GM19193 (cell line): Measurements from ENCODE around the gene ST8SIA4.

Source experiments
- POLR2A ChIP-seq: IDR thresholded peaks from 4 replicates; pipeline ENCODE4 v1.6.1; 2011; ENCODE audit not compliant: insufficient read depth, insufficient read length; ENCODE audit errors: extremely low read depth

Gene ST8SIA4

GRCh38 chr5:100821751-100822150 is 81.3 kb downstream of the ST8SIA4 start:
- no peak for TF ChIP-seq POLR2A

DNA sequence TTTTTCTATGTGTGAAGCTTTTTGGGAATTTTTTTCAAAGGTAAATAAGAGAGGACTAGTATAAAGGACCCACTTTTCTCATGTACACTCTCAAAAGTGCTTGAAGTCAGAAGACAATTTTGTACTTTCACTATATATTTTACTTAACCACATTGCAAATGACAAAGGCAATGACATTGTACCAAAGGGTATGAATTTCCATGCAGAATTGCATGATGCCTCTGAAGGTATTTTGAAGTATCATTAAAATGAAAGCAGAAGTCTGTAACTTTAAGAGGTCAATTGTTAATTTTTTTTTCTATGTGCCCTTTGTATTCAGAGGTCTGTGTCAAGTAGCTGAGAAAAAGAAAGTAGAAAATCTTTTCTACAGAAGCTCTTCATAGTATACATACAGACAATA is 84.7 kb downstream of the ST8SIA4 start:
- TF ChIP-seq POLR2A: no peak

DNA sequence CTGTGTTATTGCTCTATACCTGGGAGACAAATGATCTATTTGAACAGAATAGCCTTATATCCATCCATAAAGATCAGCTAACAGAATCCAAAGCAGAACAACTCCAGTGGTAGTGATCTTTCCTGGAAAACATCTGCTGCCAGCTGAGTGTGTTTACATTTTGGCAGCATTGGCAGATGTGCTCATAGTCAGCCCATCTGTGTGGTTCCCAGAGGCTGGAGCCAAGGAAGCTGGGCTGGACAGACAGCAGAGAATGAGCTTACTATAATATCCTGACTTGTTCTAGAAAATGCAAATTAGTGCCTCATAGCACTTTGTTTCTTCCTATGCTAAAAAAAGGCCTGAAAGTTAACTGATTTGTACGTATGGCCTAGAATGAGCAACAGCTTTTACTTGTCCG is 99.7 kb downstream of the ST8SIA4 start:
- no peak for TF ChIP-seq POLR2A

- no peak for TF ChIP-seq POLR2A
These were observed 100.9 kb downstream of the ST8SIA4 start for GRCh38 chr5:100802208-100802607.

- TF ChIP-seq POLR2A: no peak
These were observed 102.5 kb downstream of the ST8SIA4 start for GRCh38 chr5:100800562-100800961.

DNA sequence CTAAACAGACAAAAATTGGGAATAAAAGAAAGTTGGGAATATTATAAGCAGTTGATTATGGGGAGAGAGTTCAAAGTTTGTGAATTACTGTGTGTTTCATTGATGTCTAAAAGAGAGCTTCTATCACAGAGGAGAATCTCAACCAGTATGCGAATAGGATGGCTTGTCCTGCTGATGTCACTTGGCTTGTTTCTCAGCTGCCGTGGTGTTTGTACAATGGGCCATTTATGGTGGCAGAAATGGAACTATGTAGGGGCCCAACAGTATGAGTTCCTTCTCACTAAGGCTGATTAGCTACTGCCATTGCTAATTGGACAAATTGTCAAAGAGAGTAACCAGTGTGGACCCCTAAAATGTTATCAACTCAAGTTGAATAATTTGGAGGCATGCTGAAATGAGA is 103.9 kb downstream of the ST8SIA4 start:
- no peak for TF ChIP-seq POLR2A

DNA sequence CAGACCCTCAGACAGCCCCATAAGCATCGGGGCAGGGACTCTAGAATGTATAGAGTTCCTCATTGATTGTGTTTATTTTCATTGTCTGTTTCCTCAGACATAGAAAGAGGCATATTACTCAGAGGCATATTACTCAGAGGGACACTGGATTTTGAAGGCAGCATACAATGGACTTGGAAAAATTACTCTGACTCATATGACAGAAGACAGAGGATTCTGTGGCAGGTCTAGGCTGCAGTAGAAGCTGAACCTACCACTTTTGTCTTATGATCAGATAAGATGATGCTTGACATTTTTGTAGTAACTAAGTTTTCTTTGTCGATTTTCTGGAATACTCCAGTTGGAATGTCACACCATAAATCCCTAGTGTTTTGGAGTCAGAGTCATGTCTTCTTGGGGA is 105.2 kb downstream of the ST8SIA4 start:
- TF ChIP-seq POLR2A: no peak

DNA sequence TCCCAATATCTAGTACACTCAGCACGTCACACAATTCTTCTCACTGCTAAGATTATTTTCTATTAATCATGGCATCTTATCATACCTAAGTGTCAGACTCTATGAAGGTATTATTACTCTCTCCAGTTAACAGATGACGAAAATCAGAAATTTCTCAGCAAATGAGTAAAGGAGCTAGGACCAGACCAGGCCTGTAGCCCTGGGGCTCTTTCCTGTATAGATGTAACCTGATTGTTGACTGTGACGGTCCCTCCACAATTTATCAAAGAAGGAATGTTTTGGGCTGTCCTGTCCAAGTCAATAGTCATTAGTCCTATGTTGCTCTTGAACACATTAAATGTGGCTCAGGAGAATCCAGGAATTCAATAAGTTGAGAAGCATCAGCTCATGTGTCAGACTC is 106.2 kb downstream of the ST8SIA4 start:
- no peak for TF ChIP-seq POLR2A

GRCh38 chr5:100794844-100795243 is 108.2 kb downstream of the ST8SIA4 start:
- no peak for TF ChIP-seq POLR2A

DNA sequence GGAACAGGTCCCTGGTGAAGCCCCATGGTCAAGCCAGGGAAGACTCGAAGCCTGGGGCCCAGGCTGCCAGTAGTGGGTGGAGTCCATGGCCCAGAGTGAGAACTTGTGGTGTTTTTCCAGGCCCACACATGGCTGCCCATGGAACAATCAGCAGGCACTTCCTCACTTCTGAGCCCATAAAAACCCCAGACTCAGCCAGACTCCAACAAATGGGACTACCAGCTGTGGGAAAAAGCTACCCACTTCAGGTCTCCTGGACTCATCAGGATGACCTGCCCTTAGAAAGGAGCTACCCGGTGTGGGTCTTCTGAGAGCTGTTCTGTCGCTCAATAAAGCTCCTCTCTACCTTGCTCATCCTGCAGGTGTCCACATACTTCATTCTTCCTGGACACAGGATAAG is 108.9 kb downstream of the ST8SIA4 start:
- no peak for TF ChIP-seq POLR2A

- no peak for TF ChIP-seq POLR2A
These were observed 110.3 kb downstream of the ST8SIA4 start for GRCh38 chr5:100792781-100793180.

GRCh38 chr5:100791391-100791790 is 111.7 kb downstream of the ST8SIA4 start:
- TF ChIP-seq POLR2A: no peak

GRCh38 chr5:100790951-100791350 is 112.1 kb downstream of the ST8SIA4 start:
- no peak for TF ChIP-seq POLR2A

DNA sequence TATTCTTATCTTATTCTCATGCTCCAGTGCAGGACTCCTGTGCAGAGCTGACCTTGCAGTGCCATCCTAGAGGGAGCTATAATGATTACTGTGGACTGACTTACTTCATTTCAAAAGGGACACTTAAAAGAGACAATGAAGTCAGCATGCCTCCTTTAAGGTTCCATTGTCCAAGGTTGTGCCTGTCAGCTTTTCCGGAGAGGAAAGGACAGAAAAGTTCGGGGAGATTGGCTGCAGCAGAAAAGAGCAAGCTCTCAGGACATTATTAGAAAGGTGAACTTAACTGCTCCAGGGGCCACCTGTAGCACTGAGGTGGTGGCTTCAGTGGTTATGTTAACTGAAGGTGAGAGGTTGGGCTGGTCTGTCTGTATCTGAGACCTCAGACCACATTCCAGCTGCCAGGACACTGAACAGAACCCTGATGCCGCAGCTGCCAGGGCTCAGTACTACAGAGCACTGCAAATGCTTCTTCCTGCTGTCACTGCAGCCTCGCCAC is 112.9 kb downstream of the ST8SIA4 start:
- no peak for TF ChIP-seq POLR2A

DNA sequence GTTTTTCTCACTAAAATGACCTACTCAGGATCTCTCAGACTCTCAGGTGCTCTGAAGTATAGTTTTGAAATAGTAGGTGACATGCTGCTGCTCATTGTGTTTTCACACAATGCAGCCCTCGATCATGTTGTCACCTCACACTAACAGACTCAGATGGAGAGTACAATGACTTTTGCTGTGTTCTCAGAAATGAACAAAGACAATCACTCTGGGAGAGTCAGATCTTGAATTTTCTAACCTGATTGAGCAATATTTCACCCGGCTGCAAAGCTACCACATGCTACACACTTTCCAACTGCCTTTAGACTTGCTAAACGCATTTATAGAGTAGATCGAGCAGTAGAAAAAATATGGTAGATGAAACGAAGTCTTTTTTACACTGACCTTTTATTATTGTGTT is 113.4 kb downstream of the ST8SIA4 start:
- TF ChIP-seq POLR2A: no peak

DNA sequence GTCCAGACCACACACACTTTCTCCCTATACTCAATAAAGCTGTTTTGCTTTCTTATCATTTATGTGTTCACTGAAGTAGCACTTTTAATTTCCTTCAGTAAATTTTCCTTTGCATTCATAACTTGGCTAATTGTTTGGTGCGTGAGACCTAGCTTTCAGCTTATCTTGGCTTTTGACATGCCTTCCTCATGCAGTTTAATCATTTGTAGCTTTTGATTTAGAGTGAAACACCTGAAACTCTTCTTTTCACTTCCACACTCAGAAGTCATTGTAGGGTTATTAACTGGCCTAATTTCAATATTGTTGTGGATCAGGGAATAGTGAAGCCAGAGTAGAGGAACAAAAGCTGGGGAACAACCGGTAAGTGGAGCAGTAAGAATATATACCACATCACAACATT is 114.7 kb downstream of the ST8SIA4 start:
- no peak for TF ChIP-seq POLR2A

DNA sequence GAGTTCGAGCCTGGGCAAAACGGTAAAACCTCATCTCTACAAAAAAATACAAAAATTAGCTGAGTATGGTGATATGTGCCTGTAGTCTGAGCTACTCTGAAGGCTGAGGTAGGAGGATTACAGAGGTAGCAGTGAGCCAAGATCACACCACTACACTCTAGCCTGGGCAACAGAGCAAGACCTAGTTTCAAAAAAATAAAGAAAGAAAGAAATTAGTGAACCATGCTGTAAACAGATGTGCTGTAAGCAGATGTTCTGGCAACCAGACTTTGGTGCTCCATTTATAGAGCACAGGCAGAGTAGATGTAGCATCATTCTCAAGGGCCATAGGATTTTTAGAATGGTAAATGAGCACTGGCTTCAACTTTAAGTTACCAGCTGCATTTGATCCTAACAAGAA is 115.4 kb downstream of the ST8SIA4 start:
- TF ChIP-seq POLR2A: no peak

DNA sequence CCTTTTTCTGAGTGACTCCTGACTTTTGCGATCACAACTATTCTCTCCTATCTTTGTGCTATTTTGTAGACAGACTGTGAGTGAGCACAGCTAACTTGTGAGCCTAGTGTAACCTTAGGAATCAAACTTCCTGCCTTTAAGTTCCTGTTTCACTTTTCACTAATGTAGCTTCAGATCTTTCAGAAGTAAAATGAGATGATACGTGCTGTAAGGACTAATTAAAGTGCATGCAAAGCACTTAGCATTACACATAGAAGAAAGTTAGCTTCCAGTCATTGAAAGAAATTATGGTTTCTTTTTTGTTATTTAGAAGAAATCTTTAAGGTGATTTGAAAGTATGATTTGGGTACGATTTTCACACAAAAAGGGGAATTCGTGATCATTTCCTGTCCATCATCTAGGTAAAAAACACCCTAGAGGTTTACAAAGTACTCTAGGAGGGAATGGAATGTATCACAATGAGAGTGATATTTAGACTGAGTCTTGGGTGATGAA is 122.7 kb downstream of the ST8SIA4 start:
- TF ChIP-seq POLR2A: no peak

GRCh38 chr5:100779669-100780375 is 123.3 kb downstream of the ST8SIA4 start:
- no peak for TF ChIP-seq POLR2A
